ENCODE data around the gene RECQL. TPM values are rescaled to one million over a fixed set of nuclear protein-coding genes. Genes with fewer than 3 reads are reported as not detected.

Gene RECQL
- polyA plus RNA-seq, 1 of the 3 experiments (the other 2 are of a cell fraction): 14.6 TPM

- TF ChIP-seq EZH2phosphoT487 (IDR thresholded peaks at IDR 0.05; ENCODE audit: borderline replicate concordance, low read depth) (no peak), ELF1 (IDR thresholded peaks at IDR 0.05) (no peak), FOSL2 (IDR thresholded peaks at IDR 0.05; ENCODE audit: borderline replicate concordance, low read depth) (no peak), NFIC (IDR thresholded peaks at IDR 0.05; ENCODE audit: borderline replicate concordance) (no peak), GATA2 (CRISPR knock-in tag; IDR thresholded peaks at IDR 0.05) (no peak), MEF2A (IDR thresholded peaks at IDR 0.05; ENCODE audit: borderline replicate concordance, low read depth) (no peak), FOXM1 (IDR thresholded peaks at IDR 0.05; ENCODE audit: low read depth) (no peak), CHD2 (IDR thresholded peaks at IDR 0.05; ENCODE audit: low read length, partially characterized antibody) (no peak), ZBTB33 (IDR thresholded peaks at IDR 0.05; ENCODE audit: borderline replicate concordance, low read depth) (no peak), MXI1 (IDR thresholded peaks at IDR 0.05; ENCODE audit: low read depth, low read length) (no peak)
- TF ChIP-seq, protein P1, sequence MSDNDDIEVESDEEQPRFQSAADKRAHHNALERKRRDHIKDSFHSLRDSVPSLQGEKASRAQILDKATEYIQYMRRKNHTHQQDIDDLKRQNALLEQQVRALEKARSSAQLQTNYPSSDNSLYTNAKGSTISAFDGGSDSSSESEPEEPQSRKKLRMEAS (IDR thresholded peaks at IDR 0.05; ENCODE audit: low read depth): no peak
These were observed 17.9 kb downstream of the RECQL start (continued) for GRCh38 chr12:21483531-21483930.

GRCh38 chr12:21478756-21479455 is 22.5 kb downstream of the RECQL start:
- 93% methylated on average over 10 of the region's 10 CpGs for WGBS (ENCODE audit: low lambda C conversion rate)
- Histone ChIP-seq H3K27me3 (ENCODE audit: insufficient read depth) (no peaks in the 10 kb centered on the region), H3K36me3 (replicated peaks in 1 of 2; ENCODE audit: control insufficient read depth in 1 of 2, insufficient read depth in 2 of 2, low read length in 1 of 2) (peaks cover 66 to 90% of the 10 kb centered on the region in 2 experiments), H2AFZ (ENCODE audit: low read depth) (no peak overlapping the region), H3K4me3 (ENCODE audit: low read depth in 2 of 2, low read length in 1 of 2) (no peak overlapping the region), H3K27ac (ENCODE audit: low read depth in 2 of 2, low read length in 1 of 2) (no peak overlapping the region), H3K9me3 (no peaks in the 10 kb centered on the region), H4K20me1 (ENCODE audit: insufficient read depth) (no peaks in the 10 kb centered on the region), H3K4me2 (no peak overlapping the region), H3K79me2 (ENCODE audit: insufficient read depth) (no peaks in the 10 kb centered on the region), H3K9me2 (no peaks in the 10 kb centered on the region), H3K4me1 (ENCODE audit: control insufficient read depth in 1 of 2, insufficient read depth in 2 of 2, low read depth in 1 of 2, low read length in 1 of 2) (no peaks in the 10 kb centered on the region), H3F3A (replicated peaks; ENCODE audit: insufficient read depth) (peaks cover 12% of the 10 kb centered on the region), H3K9ac (no peak overlapping the region)
- TF ChIP-seq, protein P2, sequence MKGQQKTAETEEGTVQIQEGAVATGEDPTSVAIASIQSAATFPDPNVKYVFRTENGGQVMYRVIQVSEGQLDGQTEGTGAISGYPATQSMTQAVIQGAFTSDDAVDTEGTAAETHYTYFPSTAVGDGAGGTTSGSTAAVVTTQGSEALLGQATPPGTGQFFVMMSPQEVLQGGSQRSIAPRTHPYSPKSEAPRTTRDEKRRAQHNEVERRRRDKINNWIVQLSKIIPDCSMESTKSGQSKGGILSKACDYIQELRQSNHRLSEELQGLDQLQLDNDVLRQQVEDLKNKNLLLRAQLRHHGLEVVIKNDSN (IDR thresholded peaks at IDR 0.05; ENCODE audit: borderline replicate concordance, low read depth): no peak
- TF ChIP-seq, protein P1 (IDR thresholded peaks at IDR 0.05; ENCODE audit: low read depth): no peak
- TF ChIP-seq ELF1 (IDR thresholded peaks at IDR 0.05) (no peak), REST (IDR thresholded peaks at IDR 0.05; ENCODE audit: low read depth, low read length) (no peak), GABPA (IDR thresholded peaks at IDR 0.05; ENCODE audit: low read depth) (no peak)
- POLR2A ChIA-PET: no interaction called here
- CTCF ChIA-PET: no interaction called here
- no peak for DNase-seq

All from SK-N-SH (cell line).